ENCODE measurements around the gene SPATA13. TPM values are rescaled to one million over a fixed set of nuclear protein-coding genes. Genes with fewer than 3 reads are reported as not detected.

The SPATA13 gene
- total and polyA plus RNA-seq, 2 donors (not counting 1 experiment from before 2014, with no cell fraction given) = 5.7 to 8.3 TPM

DNA sequence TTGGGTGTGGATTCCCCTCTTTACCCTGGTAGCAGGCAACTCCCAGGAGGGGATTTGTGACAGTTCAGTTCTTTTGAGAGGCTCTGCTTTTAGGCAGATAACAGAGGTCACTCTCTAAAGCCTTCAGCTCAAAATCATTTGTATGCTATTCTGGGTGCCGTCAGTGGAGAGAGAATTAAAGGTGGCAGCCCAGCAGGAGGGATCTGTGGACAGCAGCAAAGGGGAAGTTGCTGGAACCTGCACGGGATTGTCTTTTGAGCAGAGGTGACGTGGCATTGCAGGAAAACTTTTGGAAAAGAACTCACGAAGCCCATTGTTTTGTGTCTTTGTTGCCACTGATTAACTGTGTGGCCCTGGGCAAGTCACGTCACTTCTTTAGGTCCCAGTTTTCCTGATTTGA is 86.5 kb downstream of the SPATA13 start:
- H3K27me3 ChIP-seq (replicated peaks in 1 of 4; ENCODE audit: control extremely low read depth in 1 of 4, control insufficient read depth in 3 of 4, insufficient read depth in 4 of 4, low read length in 3 of 4) = no peaks in the 10 kb centered on the region
- ChIA-PET CTCF (no interaction called here), POLR2A (no interaction called here)
- intact Hi-C loops (cut with micrococcal nuclease) = no loop called here
- no peaks in the 10 kb centered on the region for H3K9me3 ChIP-seq (ENCODE audit: control extremely low read depth in 1 of 3, control insufficient read depth in 2 of 3, insufficient read depth in 1 of 3, low read length in 2 of 3)
- H3K4me1 Mint-ChIP-seq = no peaks in the 10 kb centered on the region
- no peak for ATAC-seq (ENCODE audit: low read depth)
- no peak overlapping the region for H3K9ac ChIP-seq (ENCODE audit: low read length)
- H3K27me3 Mint-ChIP-seq = no peaks in the 10 kb centered on the region
- H3K4me3 ChIP-seq (ENCODE audit: control extremely low read depth in 1 of 5, extremely low read depth in 1 of 5, insufficient read depth in 1 of 5, low read depth in 2 of 5, low read length in 4 of 5) = no peak overlapping the region
- no peak overlapping the region for H3K4me2 ChIP-seq (replicated peaks; ENCODE audit: low read depth, low read length, poor library complexity, severe bottlenecking)
- H4K20me1 ChIP-seq (ENCODE audit: control insufficient read depth, insufficient read depth, low read length, poor library complexity, severe bottlenecking) = no peaks in the 10 kb centered on the region
- DNase-seq = no peak
- no peaks in the 10 kb centered on the region for H3K9me3 Mint-ChIP-seq (ENCODE audit: insufficient read depth)
- no peak overlapping the region for H3K27ac ChIP-seq (ENCODE audit: low read length in 2 of 2)
- H3K36me3 ChIP-seq (replicated peaks in 1 of 2; ENCODE audit: control extremely low read depth in 1 of 2, control insufficient read depth in 1 of 2, extremely low read depth in 1 of 2, insufficient read depth in 2 of 2, low read length in 1 of 2) = no peaks in the 10 kb centered on the region
- H3K27ac Mint-ChIP-seq = no peak overlapping the region
- no peak overlapping the region for H3K4me3 Mint-ChIP-seq
- 80% methylated on average over 2 of the region's 5 CpGs for WGBS (ENCODE audit: insufficient coverage)
- TF ChIP-seq EZH2 (IDR thresholded peaks at IDR 0.05; ENCODE audit: borderline replicate concordance, insufficient read depth, low read depth, low read length, poor library complexity, severe bottlenecking) = no peak
- TF ChIP-seq, protein P1, sequence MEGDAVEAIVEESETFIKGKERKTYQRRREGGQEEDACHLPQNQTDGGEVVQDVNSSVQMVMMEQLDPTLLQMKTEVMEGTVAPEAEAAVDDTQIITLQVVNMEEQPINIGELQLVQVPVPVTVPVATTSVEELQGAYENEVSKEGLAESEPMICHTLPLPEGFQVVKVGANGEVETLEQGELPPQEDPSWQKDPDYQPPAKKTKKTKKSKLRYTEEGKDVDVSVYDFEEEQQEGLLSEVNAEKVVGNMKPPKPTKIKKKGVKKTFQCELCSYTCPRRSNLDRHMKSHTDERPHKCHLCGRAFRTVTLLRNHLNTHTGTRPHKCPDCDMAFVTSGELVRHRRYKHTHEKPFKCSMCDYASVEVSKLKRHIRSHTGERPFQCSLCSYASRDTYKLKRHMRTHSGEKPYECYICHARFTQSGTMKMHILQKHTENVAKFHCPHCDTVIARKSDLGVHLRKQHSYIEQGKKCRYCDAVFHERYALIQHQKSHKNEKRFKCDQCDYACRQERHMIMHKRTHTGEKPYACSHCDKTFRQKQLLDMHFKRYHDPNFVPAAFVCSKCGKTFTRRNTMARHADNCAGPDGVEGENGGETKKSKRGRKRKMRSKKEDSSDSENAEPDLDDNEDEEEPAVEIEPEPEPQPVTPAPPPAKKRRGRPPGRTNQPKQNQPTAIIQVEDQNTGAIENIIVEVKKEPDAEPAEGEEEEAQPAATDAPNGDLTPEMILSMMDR (IDR thresholded peaks at IDR 0.05) = no peak
- no peaks in the 10 kb centered on the region for H3K79me2 ChIP-seq (ENCODE audit: control insufficient read depth, insufficient read depth, low read length)
- H2AFZ ChIP-seq (ENCODE audit: insufficient read depth, low read depth, low read length, poor library complexity, severe bottlenecking) = no peak overlapping the region
- H3K4me1 ChIP-seq (ENCODE audit: control insufficient read depth in 2 of 2, insufficient read depth in 2 of 2, low read length in 2 of 2) = no peaks in the 10 kb centered on the region

DNA sequence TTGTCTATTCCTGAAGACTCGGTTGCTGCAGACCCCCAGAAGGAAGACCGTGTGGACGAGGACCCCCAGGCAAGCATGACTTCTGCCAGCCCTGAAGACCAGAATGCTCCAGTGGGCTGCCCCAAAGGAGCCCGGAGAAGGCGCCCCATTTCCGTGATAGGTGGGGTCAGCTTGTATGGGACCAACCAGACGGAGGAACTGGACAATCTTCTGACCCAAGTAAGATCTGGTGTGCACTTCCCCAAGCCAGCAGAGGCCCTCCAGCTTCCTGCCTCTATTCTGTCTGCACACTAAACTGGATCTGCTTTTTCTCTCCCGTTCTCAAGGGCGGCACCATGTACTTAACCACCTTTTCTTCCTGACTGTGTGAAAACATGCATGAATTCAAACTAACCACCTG is 89.1 kb downstream of the SPATA13 start:
- CTCF ChIA-PET = no interaction called here
- H3K4me3 ChIP-seq (ENCODE audit: control extremely low read depth in 1 of 5, extremely low read depth in 1 of 5, insufficient read depth in 1 of 5, low read depth in 2 of 5, low read length in 4 of 5) = no peak overlapping the region
- no peak overlapping the region for H2AFZ ChIP-seq (ENCODE audit: insufficient read depth, low read depth, low read length, poor library complexity, severe bottlenecking)
- H3K79me2 ChIP-seq (ENCODE audit: control insufficient read depth, insufficient read depth, low read length) = no peaks in the 10 kb centered on the region
- H3K27me3 ChIP-seq (replicated peaks in 1 of 4; ENCODE audit: control extremely low read depth in 1 of 4, control insufficient read depth in 3 of 4, insufficient read depth in 4 of 4, low read length in 3 of 4) = no peaks in the 10 kb centered on the region
- peaks cover 12 to 13% of the 10 kb centered on the region in 2 donors for H3K4me1 ChIP-seq (ENCODE audit: control insufficient read depth in 2 of 2, insufficient read depth in 2 of 2, low read length in 2 of 2)
- 98% methylated on average over 8 of the region's 9 CpGs for WGBS (ENCODE audit: insufficient coverage)
- H3K9me3 Mint-ChIP-seq (ENCODE audit: insufficient read depth) = no peaks in the 10 kb centered on the region
- no peaks in the 10 kb centered on the region for H3K9me3 ChIP-seq (ENCODE audit: control extremely low read depth in 1 of 3, control insufficient read depth in 2 of 3, insufficient read depth in 1 of 3, low read length in 2 of 3)
- H3K9ac ChIP-seq (ENCODE audit: low read length) = no peak overlapping the region
- no peak overlapping the region for H3K4me3 Mint-ChIP-seq
- no peak for DNase-seq
- intact Hi-C loops (cut with micrococcal nuclease) = no loop called here
- no peak overlapping the region for H3K27ac Mint-ChIP-seq
- TF ChIP-seq, protein P1 (IDR thresholded peaks at IDR 0.05) = no peak
- no peak for TF ChIP-seq EZH2 (IDR thresholded peaks at IDR 0.05; ENCODE audit: borderline replicate concordance, insufficient read depth, low read depth, low read length, poor library complexity, severe bottlenecking)
- no peak overlapping the region for H3K27ac ChIP-seq (ENCODE audit: low read length in 2 of 2)
- H3K4me2 ChIP-seq (replicated peaks; ENCODE audit: low read depth, low read length, poor library complexity, severe bottlenecking) = no peak overlapping the region
- peaks cover 17% of the 10 kb centered on the region for H3K4me1 Mint-ChIP-seq
- no peaks in the 10 kb centered on the region for H3K36me3 ChIP-seq (replicated peaks in 1 of 2; ENCODE audit: control extremely low read depth in 1 of 2, control insufficient read depth in 1 of 2, extremely low read depth in 1 of 2, insufficient read depth in 2 of 2, low read length in 1 of 2)
- no peak for ATAC-seq (ENCODE audit: low read depth)
- H3K27me3 Mint-ChIP-seq = no peaks in the 10 kb centered on the region
- POLR2A ChIA-PET = no interaction called here
- no peaks in the 10 kb centered on the region for H4K20me1 ChIP-seq (ENCODE audit: control insufficient read depth, insufficient read depth, low read length, poor library complexity, severe bottlenecking)

Measured in B cell (primary cell).